Stimulated activated memory B cell treated with anti-CD40 and anti-IgM and Interleukin-4, amounts not matched to agents 10 μg/mL and 1 μg/mL and 100 μg/mL, for 72 hours (primary cell): Measurements from ENCODE around the gene ACOT6.
"Not testable (repeated sequence)": the region's sequence is repeated elsewhere in the genome, so short reads cannot be mapped to it uniquely, and the experiment has no call there.

Source experiments
- ATAC-seq: fragments of 150-1000 bp; cut with Tn5 transposase; 2 replicates; pipeline ENCODE4 v1.10.0; 2021
- H3K27ac Mint-ChIP-seq: one replicate; pipeline ENCODE4 v1.8.0; 2022; ENCODE audit warnings: mild to moderate bottlenecking, mixed read lengths
- H3K27me3 Mint-ChIP-seq: one replicate; pipeline ENCODE4 v1.8.0; 2022; ENCODE audit warnings: mixed read lengths
- H3K36me3 Mint-ChIP-seq: one replicate; pipeline ENCODE4 v1.8.0; 2022; ENCODE audit warnings: mixed read lengths
- H3K4me1 Mint-ChIP-seq: one replicate; pipeline ENCODE4 v1.8.0; 2022; ENCODE audit warnings: mixed read lengths
- H3K4me3 Mint-ChIP-seq: one replicate; pipeline ENCODE4 v1.8.0; 2022; ENCODE audit warnings: mild to moderate bottlenecking, moderate library complexity, mixed read lengths
- H3K9me3 Mint-ChIP-seq: one replicate; pipeline ENCODE4 v1.8.0; 2022; ENCODE audit warnings: mixed read lengths

The ACOT6 gene, protein sequence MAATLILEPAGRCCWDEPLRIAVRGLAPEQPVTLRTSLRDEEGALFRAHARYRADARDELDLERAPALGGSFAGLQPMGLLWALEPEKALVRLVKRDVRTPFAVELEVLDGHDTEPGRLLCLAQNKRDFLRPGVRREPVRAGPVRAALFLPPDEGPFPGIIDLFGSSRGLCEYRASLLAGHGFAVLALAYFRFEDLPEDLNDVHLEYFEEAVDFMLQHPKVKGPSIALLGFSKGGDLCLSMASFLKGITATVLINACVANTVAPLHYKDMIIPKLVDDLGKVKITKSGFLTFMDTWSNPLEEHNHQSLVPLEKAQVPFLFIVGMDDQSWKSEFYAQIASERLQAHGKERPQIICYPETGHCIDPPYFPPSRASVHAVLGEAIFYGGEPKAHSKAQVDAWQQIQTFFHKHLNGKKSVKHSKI

GRCh38 chr14:73612339-73613045, at the start of gene ACOT6:
Gene ACOT6 (plus strand): TSS chr14:73612517. CDS start chr14:73612572, 55 bp downstream.
- Mint-ChIP-seq H3K27ac (peak within 1 kb of the TSS; percentile 78), H3K4me1 (peaks cover 5% of the 10 kb centered on the region), H3K36me3 (no peaks in the 10 kb centered on the region), H3K4me3 (peak within 1 kb of the TSS; percentile 87), H3K9me3 (no peaks in the 10 kb centered on the region), H3K27me3 (no peaks in the 10 kb centered on the region)
- ATAC-seq = peak; percentile 92

DNA sequence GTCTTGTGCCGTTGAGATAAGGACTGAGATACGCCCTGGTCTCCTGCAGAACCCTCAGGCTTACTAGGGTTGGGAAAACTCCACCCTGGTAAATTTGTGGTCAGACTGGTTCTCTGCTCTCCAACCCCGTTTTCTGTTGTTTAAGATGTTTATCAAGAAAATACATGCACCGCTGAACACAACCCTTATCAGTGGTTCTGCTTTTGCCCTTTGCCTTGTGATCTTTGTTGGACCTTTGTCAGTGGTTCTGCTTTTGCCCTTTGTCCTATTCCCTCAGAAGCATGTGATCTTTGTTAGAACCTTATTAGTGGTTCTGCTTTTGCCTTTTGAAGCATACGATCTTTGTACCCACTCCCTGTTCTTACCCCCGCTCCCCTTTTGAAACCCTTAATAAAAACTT, 49.6 kb upstream of the ACOT6 start:
- not testable (repeated sequence) for H3K9me3 Mint-ChIP-seq, H3K27me3 Mint-ChIP-seq, H3K4me3 Mint-ChIP-seq, H3K27ac Mint-ChIP-seq, ATAC-seq
- Mint-ChIP-seq H3K36me3 (peaks cover 25% of the 10 kb centered on the region), H3K4me1 (peaks cover 25% of the 10 kb centered on the region)

- H3K36me3 Mint-ChIP-seq = peaks cover 25% of the 10 kb centered on the region
- not testable (repeated sequence) for H3K27ac Mint-ChIP-seq, H3K27me3 Mint-ChIP-seq, H3K4me3 Mint-ChIP-seq, ATAC-seq, H3K9me3 Mint-ChIP-seq
- H3K4me1 Mint-ChIP-seq = peaks cover 50% of the 10 kb centered on the region
Measured at GRCh38 chr14:73566431-73566830, 45.9 kb upstream of the ACOT6 start.

GRCh38 chr14:73566935-73567334, 45.4 kb upstream of the ACOT6 start:
- ATAC-seq, H3K27me3 Mint-ChIP-seq, H3K4me3 Mint-ChIP-seq, H3K27ac Mint-ChIP-seq, H3K9me3 Mint-ChIP-seq: not testable (repeated sequence)
- Mint-ChIP-seq H3K4me1 (peaks cover 50% of the 10 kb centered on the region), H3K36me3 (peaks cover 21% of the 10 kb centered on the region)

GRCh38 chr14:73567358-73567757, 45.0 kb upstream of the ACOT6 start:
- no peak for ATAC-seq
- Mint-ChIP-seq H3K4me1 (peaks cover 50% of the 10 kb centered on the region), H3K9me3 (peaks cover 4% of the 10 kb centered on the region), H3K36me3 (peaks cover 24% of the 10 kb centered on the region), H3K27me3 (no peaks in the 10 kb centered on the region), H3K27ac (no peak overlapping the region), H3K4me3 (peak overlapping the region; percentile 87)

DNA sequence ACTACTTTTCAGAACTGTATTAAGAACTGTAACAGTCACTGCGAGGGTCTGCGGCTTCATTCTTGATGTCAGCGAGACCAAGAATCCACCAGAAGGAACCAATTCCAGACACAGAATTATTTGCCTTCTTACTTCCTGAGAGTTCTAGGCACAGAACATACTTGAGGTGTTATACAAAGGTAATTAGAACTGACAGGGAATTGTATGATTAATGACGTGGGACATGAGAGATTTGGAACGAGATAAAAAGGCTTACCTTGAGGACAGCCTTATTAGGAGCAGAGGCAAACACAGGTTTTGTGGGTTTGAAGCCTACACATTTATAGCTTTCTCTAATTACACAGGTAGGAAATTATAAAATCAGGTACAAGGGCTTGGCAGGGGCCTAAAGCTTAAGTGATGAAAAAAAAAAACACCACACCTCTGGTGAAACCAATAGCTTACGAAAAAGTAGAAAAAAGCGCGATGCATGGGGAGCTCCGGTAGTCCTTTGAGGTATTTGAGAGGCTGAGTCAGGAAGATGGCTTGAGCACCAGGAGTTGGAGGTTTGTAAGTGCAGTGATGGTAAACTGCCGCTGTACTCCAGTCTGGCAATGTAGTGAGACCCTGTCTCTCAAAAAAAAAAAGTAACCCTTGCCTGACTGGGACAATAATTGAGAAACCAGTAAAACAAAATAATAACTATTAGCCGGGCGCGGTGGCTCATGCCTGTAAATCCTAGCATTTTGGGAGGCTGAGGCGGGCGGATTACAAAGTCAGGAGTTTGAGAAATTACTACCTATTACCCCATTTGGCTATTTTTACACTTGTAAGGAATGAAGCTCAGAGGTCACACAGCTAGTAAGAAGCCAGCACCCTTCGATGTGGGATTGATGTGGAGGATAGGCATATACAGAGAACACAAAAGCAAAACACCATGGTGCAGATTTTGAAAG, 44.1 kb upstream of the ACOT6 start:
- peak overlapping the region; percentile 97 for H3K27ac Mint-ChIP-seq
- H3K9me3 Mint-ChIP-seq = no peaks in the 10 kb centered on the region
- ATAC-seq = no peak
- peaks cover 50% of the 10 kb centered on the region for H3K4me1 Mint-ChIP-seq
- H3K4me3 Mint-ChIP-seq = peak overlapping the region; percentile 87
- H3K27me3 Mint-ChIP-seq = no peaks in the 10 kb centered on the region
- peaks cover 19% of the 10 kb centered on the region for H3K36me3 Mint-ChIP-seq

- not testable (repeated sequence) for ATAC-seq, H3K9me3 Mint-ChIP-seq, H3K27me3 Mint-ChIP-seq
- Mint-ChIP-seq H3K4me1 (peaks cover 50% of the 10 kb centered on the region), H3K4me3 (peak overlapping the region; percentile 87), H3K36me3 (peaks cover 17% of the 10 kb centered on the region), H3K27ac (peak overlapping the region; percentile 97)
Measured at GRCh38 chr14:73568886-73569184, 43.5 kb upstream of the ACOT6 start.

DNA sequence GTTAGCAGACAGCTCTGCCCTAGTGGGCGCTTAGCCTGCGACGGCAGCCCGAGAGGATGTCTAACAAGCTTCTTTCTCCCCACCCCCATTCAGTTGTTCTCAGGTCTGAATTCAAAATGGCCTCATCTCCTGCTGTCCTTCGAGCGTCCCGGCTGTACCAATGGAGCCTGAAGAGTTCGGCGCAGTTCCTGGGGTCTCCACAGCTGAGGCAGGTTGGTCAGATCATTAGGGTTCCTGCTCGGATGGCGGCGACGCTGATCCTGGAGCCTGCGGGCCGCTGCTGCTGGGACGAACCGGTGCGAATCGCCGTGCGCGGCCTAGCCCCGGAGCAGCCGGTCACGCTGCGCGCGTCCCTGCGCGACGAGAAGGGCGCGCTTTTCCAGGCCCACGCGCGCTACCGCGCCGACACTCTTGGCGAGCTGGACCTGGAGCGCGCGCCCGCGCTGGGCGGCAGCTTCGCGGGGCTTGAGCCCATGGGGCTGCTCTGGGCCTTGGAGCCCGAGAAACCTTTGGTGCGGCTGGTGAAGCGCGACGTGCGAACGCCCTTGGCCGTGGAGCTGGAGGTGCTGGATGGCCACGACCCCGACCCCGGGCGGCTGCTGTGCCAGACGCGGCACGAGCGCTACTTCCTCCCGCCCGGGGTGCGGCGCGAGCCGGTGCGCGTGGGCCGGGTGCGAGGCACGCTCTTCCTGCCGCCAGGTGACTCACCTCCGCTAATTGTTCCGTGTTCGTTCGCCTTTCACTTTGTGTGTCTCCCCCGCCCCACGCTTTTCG, 42.9 kb upstream of the ACOT6 start, which contains the start of gene ACOT2:
Gene ACOT2 (plus strand): TSS at position 29 of the 774 bp plus-strand sequence. CDS start 28 bp downstream, at position 57.
- Mint-ChIP-seq H3K36me3 (peaks cover 19% of the 10 kb centered on the region), H3K4me1 (peaks cover 50% of the 10 kb centered on the region), H3K4me3 (peak within 1 kb of the TSS; percentile 87), H3K27ac (peak within 1 kb of the TSS; percentile 97)
- ATAC-seq = peak; percentile 86
- not testable (repeated sequence) for H3K27me3 Mint-ChIP-seq, H3K9me3 Mint-ChIP-seq

DNA sequence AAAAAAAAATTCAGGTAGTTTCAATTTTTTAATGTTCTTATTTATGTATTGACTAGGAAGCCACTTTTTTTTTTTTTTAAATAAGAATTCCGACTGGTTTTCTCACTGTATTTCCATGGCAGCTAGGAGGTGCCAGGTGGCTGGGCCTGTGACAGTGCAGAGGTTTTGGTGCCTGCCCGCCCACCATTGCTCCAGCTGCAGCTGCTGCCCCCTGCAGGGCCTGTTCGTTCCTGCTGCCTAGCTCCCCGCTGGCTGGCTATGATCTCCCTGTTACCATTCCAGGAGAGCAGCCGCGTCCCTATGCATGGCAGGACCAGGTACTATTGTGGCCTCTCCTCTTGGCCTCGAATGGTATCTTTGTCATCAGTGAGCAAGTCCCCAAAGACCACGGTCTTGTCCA, 41.4 kb upstream of the ACOT6 start:
- H3K9me3 Mint-ChIP-seq, H3K27me3 Mint-ChIP-seq: not testable (repeated sequence)
- peaks cover 15% of the 10 kb centered on the region for H3K36me3 Mint-ChIP-seq
- peak overlapping the region; percentile 39 for H3K4me3 Mint-ChIP-seq
- H3K27ac Mint-ChIP-seq = peak overlapping the region; percentile 97
- peak; percentile 82 for ATAC-seq
- H3K4me1 Mint-ChIP-seq = peaks cover 39% of the 10 kb centered on the region

- ATAC-seq, H3K27me3 Mint-ChIP-seq, H3K27ac Mint-ChIP-seq, H3K4me3 Mint-ChIP-seq, H3K9me3 Mint-ChIP-seq: not testable (repeated sequence)
- H3K4me1 Mint-ChIP-seq = peaks cover 22% of the 10 kb centered on the region
- H3K36me3 Mint-ChIP-seq = peaks cover 17% of the 10 kb centered on the region
Measured at GRCh38 chr14:73573034-73573433, 39.3 kb upstream of the ACOT6 start.

- H3K27ac Mint-ChIP-seq, H3K9me3 Mint-ChIP-seq, H3K27me3 Mint-ChIP-seq, ATAC-seq, H3K4me3 Mint-ChIP-seq: not testable (repeated sequence)
- peaks cover 17% of the 10 kb centered on the region for H3K36me3 Mint-ChIP-seq
- H3K4me1 Mint-ChIP-seq = peaks cover 15% of the 10 kb centered on the region
Measured at GRCh38 chr14:73573740-73574139, 38.6 kb upstream of the ACOT6 start.

- H3K27me3 Mint-ChIP-seq, H3K27ac Mint-ChIP-seq, H3K4me3 Mint-ChIP-seq, H3K9me3 Mint-ChIP-seq, ATAC-seq: not testable (repeated sequence)
- Mint-ChIP-seq H3K4me1 (peaks cover 12% of the 10 kb centered on the region), H3K36me3 (peaks cover 17% of the 10 kb centered on the region)
Measured at GRCh38 chr14:73574251-73574650, 38.1 kb upstream of the ACOT6 start.

DNA sequence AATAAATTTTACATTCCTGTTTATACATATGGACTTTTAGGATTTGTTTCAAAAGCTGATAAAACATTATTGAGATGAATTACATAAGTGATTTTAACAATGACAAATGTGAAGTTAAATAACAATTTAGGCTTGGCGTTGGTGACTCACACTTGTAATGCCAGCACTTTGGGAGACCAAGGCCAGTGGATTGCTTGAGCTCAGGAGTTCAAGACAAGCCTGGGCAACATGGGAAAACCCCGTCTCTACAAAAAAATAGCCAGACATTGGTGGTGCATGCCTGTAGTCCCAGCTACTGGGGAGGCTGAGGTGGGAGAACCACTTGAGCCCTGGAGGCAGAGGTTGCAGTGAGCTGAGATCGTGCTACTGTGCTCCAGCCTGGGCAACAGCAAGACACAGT, 35.9 kb upstream of the ACOT6 start:
- H3K4me1 Mint-ChIP-seq = no peaks in the 10 kb centered on the region
- H3K9me3 Mint-ChIP-seq = no peaks in the 10 kb centered on the region
- peaks cover 33% of the 10 kb centered on the region for H3K36me3 Mint-ChIP-seq
- ATAC-seq = no peak
- no peaks in the 10 kb centered on the region for H3K27me3 Mint-ChIP-seq
- no peak overlapping the region for H3K4me3 Mint-ChIP-seq
- no peak overlapping the region for H3K27ac Mint-ChIP-seq

- not testable (repeated sequence) for H3K4me3 Mint-ChIP-seq, ATAC-seq, H3K9me3 Mint-ChIP-seq, H3K27me3 Mint-ChIP-seq, H3K27ac Mint-ChIP-seq, H3K4me1 Mint-ChIP-seq
- peaks cover 32% of the 10 kb centered on the region for H3K36me3 Mint-ChIP-seq
Measured at GRCh38 chr14:73577214-73577613, 35.1 kb upstream of the ACOT6 start.
